ENCODE measurements around the gene PRSS2. TPM values are rescaled to one million over a fixed set of nuclear protein-coding genes. Genes with fewer than 3 reads are reported as not detected.
"Not testable (repeated sequence)": the region's sequence is repeated elsewhere in the genome, so short reads cannot be mapped to it uniquely, and the experiment has no call there.

The PRSS2 gene
- total RNA-seq, 1 experiment from 2014 or later = not detected

DNA sequence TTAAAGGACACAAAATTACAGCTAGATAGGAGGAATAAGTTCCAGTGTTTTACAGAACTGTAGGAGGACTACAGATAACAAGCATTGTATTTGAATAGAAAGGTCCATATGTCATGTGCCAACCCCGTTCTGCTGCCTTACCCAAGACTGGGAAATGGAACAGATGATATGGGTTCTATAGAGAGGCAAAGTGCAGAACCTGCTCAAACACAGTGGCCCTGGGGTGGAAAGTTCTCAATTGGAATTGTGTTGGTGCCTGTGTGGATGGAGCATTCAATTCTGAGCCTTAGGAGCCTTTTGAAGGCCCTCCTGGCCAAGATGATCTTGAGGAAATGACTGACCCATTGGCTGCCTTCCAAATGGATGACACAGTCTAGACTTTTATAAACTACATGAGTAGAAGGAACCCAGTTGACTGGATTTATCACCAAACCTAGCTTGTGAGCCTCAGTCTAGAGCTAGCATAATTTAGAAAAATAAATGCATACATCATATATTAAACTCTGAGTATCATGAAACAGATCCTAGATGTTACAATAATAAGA lies 25.6 kb upstream of the PRSS2 start:
- intact Hi-C loops (cut with micrococcal nuclease; ENCODE audit: unreplicated experiment) = no loop called here
- CTCF ChIA-PET = no interaction called here
- Histone ChIP-seq H3K36me3 (ENCODE audit: insufficient read depth, low read length, poor library complexity, severe bottlenecking) (no peaks in the 10 kb centered on the region), H3K4me3 (ENCODE audit: low read depth, low read length, poor library complexity, severe bottlenecking) (no peak overlapping the region), H3K27me3 (replicated peaks; ENCODE audit: insufficient read depth, low read depth, low read length, poor library complexity) (peaks cover 4% of the 10 kb centered on the region), H3K27ac (ENCODE audit: low read depth, low read length, poor library complexity, severe bottlenecking) (no peak overlapping the region), H3K9me3 (ENCODE audit: low read depth, low read length, poor library complexity, severe bottlenecking) (no peaks in the 10 kb centered on the region), H3K4me1 (ENCODE audit: insufficient read depth, low read length, poor library complexity, severe bottlenecking) (no peaks in the 10 kb centered on the region)
- no TSS peak for BruUV-seq (replicated peaks)
- DNase-seq (ENCODE audit: low spot score) = no peak
- TF ChIP-seq CTCF (conservative IDR thresholded peaks at IDR 0.05; ENCODE audit: low read depth, low read length) = no peak
- POLR2A ChIA-PET (ENCODE audit: low non-redundant PET) = no interaction called here

- DNase-seq (ENCODE audit: low spot score) = no peak
- H3K4me1 ChIP-seq (ENCODE audit: insufficient read depth, low read length, poor library complexity, severe bottlenecking) = no peaks in the 10 kb centered on the region
- intact Hi-C loops (cut with micrococcal nuclease; ENCODE audit: unreplicated experiment) = no loop called here
- POLR2A ChIA-PET (ENCODE audit: low non-redundant PET) = no interaction called here
- no peaks in the 10 kb centered on the region for H3K36me3 ChIP-seq (ENCODE audit: insufficient read depth, low read length, poor library complexity, severe bottlenecking)
- CTCF ChIA-PET = no interaction called here
- no TSS peak for BruUV-seq (replicated peaks)
- H3K9me3 ChIP-seq (ENCODE audit: low read depth, low read length, poor library complexity, severe bottlenecking) = no peaks in the 10 kb centered on the region
- H3K27me3 ChIP-seq (replicated peaks; ENCODE audit: insufficient read depth, low read depth, low read length, poor library complexity) = peaks cover 4% of the 10 kb centered on the region
- no peak for TF ChIP-seq CTCF (conservative IDR thresholded peaks at IDR 0.05; ENCODE audit: low read depth, low read length)
- TF ChIP-seq EZH2 (IDR thresholded peaks at IDR 0.05; ENCODE audit: borderline replicate concordance, low read depth, low read length, poor library complexity, severe bottlenecking) = no peak
- H3K27ac ChIP-seq (ENCODE audit: low read depth, low read length, poor library complexity, severe bottlenecking) = no peak overlapping the region
- no peak overlapping the region for H3K4me3 ChIP-seq (ENCODE audit: low read depth, low read length, poor library complexity, severe bottlenecking)
Measured at GRCh38 chr7:142745745-142746144, 25.0 kb upstream of the PRSS2 start.

DNA sequence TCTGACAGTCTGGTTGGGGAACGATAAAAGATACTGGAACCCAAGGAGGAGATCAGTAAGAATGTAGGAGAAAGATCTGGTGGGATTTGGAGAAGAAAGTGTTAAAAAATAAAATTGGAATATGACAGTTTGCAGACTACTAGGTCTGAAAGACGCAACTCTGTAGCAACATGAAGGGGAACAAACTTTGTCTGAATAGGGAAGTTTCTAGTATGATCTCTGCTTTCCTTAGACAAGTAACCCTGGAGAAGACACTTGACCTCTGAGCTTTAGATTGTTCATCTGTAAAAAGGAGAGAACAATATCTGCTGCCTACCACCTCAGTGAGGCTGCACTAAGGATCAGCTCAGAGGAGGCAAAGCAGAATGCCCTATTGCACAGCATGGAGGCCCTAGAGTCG lies 24.5 kb upstream of the PRSS2 start:
- no TSS peak for BruUV-seq (replicated peaks)
- no peak overlapping the region for H3K27ac ChIP-seq (ENCODE audit: low read depth, low read length, poor library complexity, severe bottlenecking)

GRCh38 chr7:142748410-142748809 lies 22.4 kb upstream of the PRSS2 start:
- BruUV-seq (replicated peaks); CTCF ChIA-PET; H3K4me3 ChIP-seq (ENCODE audit: low read depth, low read length, poor library complexity, severe bottlenecking); POLR2A ChIA-PET (ENCODE audit: low non-redundant PET); H3K4me1 ChIP-seq (ENCODE audit: insufficient read depth, low read length, poor library complexity, severe bottlenecking); H3K9me3 ChIP-seq (ENCODE audit: low read depth, low read length, poor library complexity, severe bottlenecking); H3K27me3 ChIP-seq (replicated peaks; ENCODE audit: insufficient read depth, low read depth, low read length, poor library complexity); H3K36me3 ChIP-seq (ENCODE audit: insufficient read depth, low read length, poor library complexity, severe bottlenecking); DNase-seq (ENCODE audit: low spot score); H3K27ac ChIP-seq (ENCODE audit: low read depth, low read length, poor library complexity, severe bottlenecking); intact Hi-C loops (cut with micrococcal nuclease; ENCODE audit: unreplicated experiment): not testable (repeated sequence)

More for the DNA sequence above, 24.5 kb upstream of the PRSS2 start:
- Histone ChIP-seq H3K36me3 (ENCODE audit: insufficient read depth, low read length, poor library complexity, severe bottlenecking) (no peaks in the 10 kb centered on the region), H3K27me3 (replicated peaks; ENCODE audit: insufficient read depth, low read depth, low read length, poor library complexity) (peaks cover 4% of the 10 kb centered on the region), H3K4me1 (ENCODE audit: insufficient read depth, low read length, poor library complexity, severe bottlenecking) (no peaks in the 10 kb centered on the region), H3K9me3 (ENCODE audit: low read depth, low read length, poor library complexity, severe bottlenecking) (no peaks in the 10 kb centered on the region), H3K4me3 (ENCODE audit: low read depth, low read length, poor library complexity, severe bottlenecking) (no peak overlapping the region)
- no peak for DNase-seq (ENCODE audit: low spot score)
- CTCF ChIA-PET = no interaction called here
- TF ChIP-seq EZH2 (IDR thresholded peaks at IDR 0.05; ENCODE audit: borderline replicate concordance, low read depth, low read length, poor library complexity, severe bottlenecking) (no peak), CTCF (conservative IDR thresholded peaks at IDR 0.05; ENCODE audit: low read depth, low read length) (no peak)
- POLR2A ChIA-PET (ENCODE audit: low non-redundant PET) = no interaction called here
- intact Hi-C loops (cut with micrococcal nuclease; ENCODE audit: unreplicated experiment) = no loop called here
